ENCODE measurements around the gene RBM17. TPM values are rescaled to one million over a fixed set of nuclear protein-coding genes. Genes with fewer than 3 reads are reported as not detected.

The RBM17 gene
- total RNA-seq, 1 experiment from 2014 or later: 160 TPM

DNA sequence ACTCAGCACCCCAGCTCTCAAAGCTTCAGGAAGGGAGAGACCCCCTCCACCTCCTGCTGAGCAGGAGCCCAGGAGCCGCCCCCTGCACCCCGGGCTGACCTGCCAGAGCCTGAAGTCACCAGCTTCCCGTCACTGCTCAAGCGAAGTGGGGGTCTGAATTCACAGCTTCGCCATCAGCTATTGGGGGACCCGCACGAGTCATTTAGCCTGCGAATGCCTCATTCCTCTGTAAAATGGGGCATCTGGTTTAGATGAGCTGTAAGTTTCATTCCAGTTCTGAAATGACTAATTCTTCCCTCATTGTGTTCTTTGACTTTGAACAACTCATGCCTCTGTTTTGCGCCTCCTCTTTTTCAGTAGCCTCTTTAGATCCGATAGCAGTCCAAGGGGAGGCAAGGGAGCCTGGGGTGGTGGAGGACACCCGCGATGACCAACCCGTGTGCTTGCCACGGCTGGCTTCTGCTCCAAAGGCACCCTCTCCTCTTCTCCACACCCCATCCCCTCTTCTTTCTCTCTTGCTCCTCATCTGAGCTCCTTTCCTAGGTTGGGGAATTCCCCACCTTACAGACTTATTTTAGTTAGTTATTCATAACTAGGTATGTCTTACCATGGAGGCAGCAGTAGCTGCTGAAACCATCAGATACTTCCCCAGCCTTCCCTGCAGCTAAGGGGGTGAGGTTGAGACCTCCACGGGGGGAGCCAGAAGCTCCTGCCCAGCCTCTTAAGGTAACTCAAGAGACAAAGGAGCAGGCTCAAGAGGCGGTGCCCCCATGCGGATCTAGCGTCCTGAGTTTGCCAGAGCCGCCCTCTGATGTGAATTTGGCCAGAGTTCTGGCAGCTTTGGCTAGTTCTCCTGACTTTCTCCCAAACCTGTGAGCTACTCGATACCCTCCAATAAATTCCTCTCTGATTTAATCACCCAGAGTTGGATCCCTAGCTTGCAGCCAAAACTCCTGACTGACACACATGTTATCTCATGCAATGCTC is 47.7 kb downstream of the RBM17 start:
- H3K4me3 Mint-ChIP-seq: no peak overlapping the region
- no peak for ATAC-seq
- no peaks in the 10 kb centered on the region for H3K36me3 Mint-ChIP-seq
- no peaks in the 10 kb centered on the region for H3K9me3 Mint-ChIP-seq
- no peak overlapping the region for H3K27ac Mint-ChIP-seq
- TF ChIP-seq, protein P1, sequence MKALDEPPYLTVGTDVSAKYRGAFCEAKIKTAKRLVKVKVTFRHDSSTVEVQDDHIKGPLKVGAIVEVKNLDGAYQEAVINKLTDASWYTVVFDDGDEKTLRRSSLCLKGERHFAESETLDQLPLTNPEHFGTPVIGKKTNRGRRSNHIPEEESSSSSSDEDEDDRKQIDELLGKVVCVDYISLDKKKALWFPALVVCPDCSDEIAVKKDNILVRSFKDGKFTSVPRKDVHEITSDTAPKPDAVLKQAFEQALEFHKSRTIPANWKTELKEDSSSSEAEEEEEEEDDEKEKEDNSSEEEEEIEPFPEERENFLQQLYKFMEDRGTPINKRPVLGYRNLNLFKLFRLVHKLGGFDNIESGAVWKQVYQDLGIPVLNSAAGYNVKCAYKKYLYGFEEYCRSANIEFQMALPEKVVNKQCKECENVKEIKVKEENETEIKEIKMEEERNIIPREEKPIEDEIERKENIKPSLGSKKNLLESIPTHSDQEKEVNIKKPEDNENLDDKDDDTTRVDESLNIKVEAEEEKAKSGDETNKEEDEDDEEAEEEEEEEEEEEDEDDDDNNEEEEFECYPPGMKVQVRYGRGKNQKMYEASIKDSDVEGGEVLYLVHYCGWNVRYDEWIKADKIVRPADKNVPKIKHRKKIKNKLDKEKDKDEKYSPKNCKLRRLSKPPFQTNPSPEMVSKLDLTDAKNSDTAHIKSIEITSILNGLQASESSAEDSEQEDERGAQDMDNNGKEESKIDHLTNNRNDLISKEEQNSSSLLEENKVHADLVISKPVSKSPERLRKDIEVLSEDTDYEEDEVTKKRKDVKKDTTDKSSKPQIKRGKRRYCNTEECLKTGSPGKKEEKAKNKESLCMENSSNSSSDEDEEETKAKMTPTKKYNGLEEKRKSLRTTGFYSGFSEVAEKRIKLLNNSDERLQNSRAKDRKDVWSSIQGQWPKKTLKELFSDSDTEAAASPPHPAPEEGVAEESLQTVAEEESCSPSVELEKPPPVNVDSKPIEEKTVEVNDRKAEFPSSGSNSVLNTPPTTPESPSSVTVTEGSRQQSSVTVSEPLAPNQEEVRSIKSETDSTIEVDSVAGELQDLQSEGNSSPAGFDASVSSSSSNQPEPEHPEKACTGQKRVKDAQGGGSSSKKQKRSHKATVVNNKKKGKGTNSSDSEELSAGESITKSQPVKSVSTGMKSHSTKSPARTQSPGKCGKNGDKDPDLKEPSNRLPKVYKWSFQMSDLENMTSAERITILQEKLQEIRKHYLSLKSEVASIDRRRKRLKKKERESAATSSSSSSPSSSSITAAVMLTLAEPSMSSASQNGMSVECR (CRISPR knock-in tag; IDR thresholded peaks at IDR 0.05; ENCODE audit: borderline replicate concordance): no peak
- TF ChIP-seq FOXP1 (CRISPR knock-in tag; IDR thresholded peaks at IDR 0.05; ENCODE audit: borderline replicate concordance): no peak
- TF ChIP-seq IRF2 (CRISPR knock-in tag; IDR thresholded peaks at IDR 0.05; ENCODE audit: borderline replicate concordance, low read depth): no peak
- TF ChIP-seq, protein P2, sequence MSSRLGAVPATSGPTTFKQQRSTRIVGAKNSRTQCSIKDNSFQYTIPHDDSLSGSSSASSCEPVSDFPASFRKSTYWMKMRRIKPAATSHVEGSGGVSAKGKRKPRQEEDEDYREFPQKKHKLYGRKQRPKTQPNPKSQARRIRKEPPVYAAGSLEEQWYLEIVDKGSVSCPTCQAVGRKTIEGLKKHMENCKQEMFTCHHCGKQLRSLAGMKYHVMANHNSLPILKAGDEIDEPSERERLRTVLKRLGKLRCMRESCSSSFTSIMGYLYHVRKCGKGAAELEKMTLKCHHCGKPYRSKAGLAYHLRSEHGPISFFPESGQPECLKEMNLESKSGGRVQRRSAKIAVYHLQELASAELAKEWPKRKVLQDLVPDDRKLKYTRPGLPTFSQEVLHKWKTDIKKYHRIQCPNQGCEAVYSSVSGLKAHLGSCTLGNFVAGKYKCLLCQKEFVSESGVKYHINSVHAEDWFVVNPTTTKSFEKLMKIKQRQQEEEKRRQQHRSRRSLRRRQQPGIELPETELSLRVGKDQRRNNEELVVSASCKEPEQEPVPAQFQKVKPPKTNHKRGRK (CRISPR knock-in tag; IDR thresholded peaks at IDR 0.05; ENCODE audit: borderline replicate concordance): no peak
- TF ChIP-seq ZBTB21 (CRISPR knock-in tag; IDR thresholded peaks at IDR 0.05; ENCODE audit: borderline replicate concordance): no peak
- TF ChIP-seq ZNF263 (CRISPR knock-in tag; IDR thresholded peaks at IDR 0.05; ENCODE audit: low read depth): no peak
- TF ChIP-seq, protein P3, sequence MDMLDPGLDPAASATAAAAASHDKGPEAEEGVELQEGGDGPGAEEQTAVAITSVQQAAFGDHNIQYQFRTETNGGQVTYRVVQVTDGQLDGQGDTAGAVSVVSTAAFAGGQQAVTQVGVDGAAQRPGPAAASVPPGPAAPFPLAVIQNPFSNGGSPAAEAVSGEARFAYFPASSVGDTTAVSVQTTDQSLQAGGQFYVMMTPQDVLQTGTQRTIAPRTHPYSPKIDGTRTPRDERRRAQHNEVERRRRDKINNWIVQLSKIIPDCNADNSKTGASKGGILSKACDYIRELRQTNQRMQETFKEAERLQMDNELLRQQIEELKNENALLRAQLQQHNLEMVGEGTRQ (CRISPR knock-in tag; IDR thresholded peaks at IDR 0.05): no peak
- no peak for TF ChIP-seq SMAD4 (CRISPR knock-in tag; IDR thresholded peaks at IDR 0.05)
- TF ChIP-seq, protein P4, sequence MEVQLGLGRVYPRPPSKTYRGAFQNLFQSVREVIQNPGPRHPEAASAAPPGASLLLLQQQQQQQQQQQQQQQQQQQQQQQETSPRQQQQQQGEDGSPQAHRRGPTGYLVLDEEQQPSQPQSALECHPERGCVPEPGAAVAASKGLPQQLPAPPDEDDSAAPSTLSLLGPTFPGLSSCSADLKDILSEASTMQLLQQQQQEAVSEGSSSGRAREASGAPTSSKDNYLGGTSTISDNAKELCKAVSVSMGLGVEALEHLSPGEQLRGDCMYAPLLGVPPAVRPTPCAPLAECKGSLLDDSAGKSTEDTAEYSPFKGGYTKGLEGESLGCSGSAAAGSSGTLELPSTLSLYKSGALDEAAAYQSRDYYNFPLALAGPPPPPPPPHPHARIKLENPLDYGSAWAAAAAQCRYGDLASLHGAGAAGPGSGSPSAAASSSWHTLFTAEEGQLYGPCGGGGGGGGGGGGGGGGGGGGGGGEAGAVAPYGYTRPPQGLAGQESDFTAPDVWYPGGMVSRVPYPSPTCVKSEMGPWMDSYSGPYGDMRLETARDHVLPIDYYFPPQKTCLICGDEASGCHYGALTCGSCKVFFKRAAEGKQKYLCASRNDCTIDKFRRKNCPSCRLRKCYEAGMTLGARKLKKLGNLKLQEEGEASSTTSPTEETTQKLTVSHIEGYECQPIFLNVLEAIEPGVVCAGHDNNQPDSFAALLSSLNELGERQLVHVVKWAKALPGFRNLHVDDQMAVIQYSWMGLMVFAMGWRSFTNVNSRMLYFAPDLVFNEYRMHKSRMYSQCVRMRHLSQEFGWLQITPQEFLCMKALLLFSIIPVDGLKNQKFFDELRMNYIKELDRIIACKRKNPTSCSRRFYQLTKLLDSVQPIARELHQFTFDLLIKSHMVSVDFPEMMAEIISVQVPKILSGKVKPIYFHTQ (CRISPR knock-in tag; IDR thresholded peaks at IDR 0.05): no peak
- TF ChIP-seq, protein P5, sequence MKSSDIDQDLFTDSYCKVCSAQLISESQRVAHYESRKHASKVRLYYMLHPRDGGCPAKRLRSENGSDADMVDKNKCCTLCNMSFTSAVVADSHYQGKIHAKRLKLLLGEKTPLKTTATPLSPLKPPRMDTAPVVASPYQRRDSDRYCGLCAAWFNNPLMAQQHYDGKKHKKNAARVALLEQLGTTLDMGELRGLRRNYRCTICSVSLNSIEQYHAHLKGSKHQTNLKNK (CRISPR knock-in tag; IDR thresholded peaks at IDR 0.05): no peak
- TF ChIP-seq, protein P6, sequence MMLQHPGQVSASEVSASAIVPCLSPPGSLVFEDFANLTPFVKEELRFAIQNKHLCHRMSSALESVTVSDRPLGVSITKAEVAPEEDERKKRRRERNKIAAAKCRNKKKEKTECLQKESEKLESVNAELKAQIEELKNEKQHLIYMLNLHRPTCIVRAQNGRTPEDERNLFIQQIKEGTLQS (CRISPR knock-in tag; conservative IDR thresholded peaks at IDR 0.05): no peak
- no peak for TF ChIP-seq OVOL2 (CRISPR knock-in tag; IDR thresholded peaks at IDR 0.05; ENCODE audit: borderline replicate concordance)
- no peak for TF ChIP-seq ZNF423 (CRISPR knock-in tag; IDR thresholded peaks at IDR 0.05)
- TF ChIP-seq, protein P7, sequence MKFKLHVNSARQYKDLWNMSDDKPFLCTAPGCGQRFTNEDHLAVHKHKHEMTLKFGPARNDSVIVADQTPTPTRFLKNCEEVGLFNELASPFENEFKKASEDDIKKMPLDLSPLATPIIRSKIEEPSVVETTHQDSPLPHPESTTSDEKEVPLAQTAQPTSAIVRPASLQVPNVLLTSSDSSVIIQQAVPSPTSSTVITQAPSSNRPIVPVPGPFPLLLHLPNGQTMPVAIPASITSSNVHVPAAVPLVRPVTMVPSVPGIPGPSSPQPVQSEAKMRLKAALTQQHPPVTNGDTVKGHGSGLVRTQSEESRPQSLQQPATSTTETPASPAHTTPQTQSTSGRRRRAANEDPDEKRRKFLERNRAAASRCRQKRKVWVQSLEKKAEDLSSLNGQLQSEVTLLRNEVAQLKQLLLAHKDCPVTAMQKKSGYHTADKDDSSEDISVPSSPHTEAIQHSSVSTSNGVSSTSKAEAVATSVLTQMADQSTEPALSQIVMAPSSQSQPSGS (CRISPR knock-in tag; IDR thresholded peaks at IDR 0.05; ENCODE audit: borderline replicate concordance, low read depth): no peak
- no peak for TF ChIP-seq ZNF317 (CRISPR knock-in tag; IDR thresholded peaks at IDR 0.05; ENCODE audit: borderline replicate concordance, low read depth)
- TF ChIP-seq, protein P8, sequence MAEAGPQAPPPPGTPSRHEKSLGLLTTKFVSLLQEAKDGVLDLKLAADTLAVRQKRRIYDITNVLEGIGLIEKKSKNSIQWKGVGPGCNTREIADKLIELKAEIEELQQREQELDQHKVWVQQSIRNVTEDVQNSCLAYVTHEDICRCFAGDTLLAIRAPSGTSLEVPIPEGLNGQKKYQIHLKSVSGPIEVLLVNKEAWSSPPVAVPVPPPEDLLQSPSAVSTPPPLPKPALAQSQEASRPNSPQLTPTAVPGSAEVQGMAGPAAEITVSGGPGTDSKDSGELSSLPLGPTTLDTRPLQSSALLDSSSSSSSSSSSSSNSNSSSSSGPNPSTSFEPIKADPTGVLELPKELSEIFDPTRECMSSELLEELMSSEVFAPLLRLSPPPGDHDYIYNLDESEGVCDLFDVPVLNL (CRISPR knock-in tag; IDR thresholded peaks at IDR 0.05; ENCODE audit: borderline replicate concordance, low read depth): no peak
- ChIA-PET CTCF (interaction anchor here (1.5 to 2.3 kb wide), 4 partner anchors 15 to 266 kb away, joined by 4 to 14 read pairs (median 8); partner anchors contain the start of gene PFKFB3), POLR2A (interaction anchor here (1.9 kb wide), 1 partner anchor 66 kb away, joined by 6 read pairs; the partner anchor contains the start of gene PFKFB3)
- no peak for DNase-seq (ENCODE audit: low spot score)
- H3K27me3 Mint-ChIP-seq (ENCODE audit: low read depth): peaks cover 9% of the 10 kb centered on the region
- peaks cover 32% of the 10 kb centered on the region for H3K4me1 Mint-ChIP-seq
